GM12873 (cell line): ENCODE measurements around the gene DDX49.

ENCODE experiments used
- TF ChIP-seq, protein P1 (sequence below): IDR thresholded peaks from 2 replicates; pipeline ENCODE4 v1.5.1; 2012; ENCODE audit warnings: low read depth, mild to moderate bottlenecking, moderate library complexity, low read length, control low read depth; ENCODE audit not compliant: insufficient read depth; ENCODE audit errors: missing control alignments

Gene DDX49

GRCh38 chr19:18903156-18904037 is 16.1 kb upstream of the DDX49 start:
- TF ChIP-seq, protein P1, sequence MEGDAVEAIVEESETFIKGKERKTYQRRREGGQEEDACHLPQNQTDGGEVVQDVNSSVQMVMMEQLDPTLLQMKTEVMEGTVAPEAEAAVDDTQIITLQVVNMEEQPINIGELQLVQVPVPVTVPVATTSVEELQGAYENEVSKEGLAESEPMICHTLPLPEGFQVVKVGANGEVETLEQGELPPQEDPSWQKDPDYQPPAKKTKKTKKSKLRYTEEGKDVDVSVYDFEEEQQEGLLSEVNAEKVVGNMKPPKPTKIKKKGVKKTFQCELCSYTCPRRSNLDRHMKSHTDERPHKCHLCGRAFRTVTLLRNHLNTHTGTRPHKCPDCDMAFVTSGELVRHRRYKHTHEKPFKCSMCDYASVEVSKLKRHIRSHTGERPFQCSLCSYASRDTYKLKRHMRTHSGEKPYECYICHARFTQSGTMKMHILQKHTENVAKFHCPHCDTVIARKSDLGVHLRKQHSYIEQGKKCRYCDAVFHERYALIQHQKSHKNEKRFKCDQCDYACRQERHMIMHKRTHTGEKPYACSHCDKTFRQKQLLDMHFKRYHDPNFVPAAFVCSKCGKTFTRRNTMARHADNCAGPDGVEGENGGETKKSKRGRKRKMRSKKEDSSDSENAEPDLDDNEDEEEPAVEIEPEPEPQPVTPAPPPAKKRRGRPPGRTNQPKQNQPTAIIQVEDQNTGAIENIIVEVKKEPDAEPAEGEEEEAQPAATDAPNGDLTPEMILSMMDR = no peak

GRCh38 chr19:18904334-18905057 is 15.0 kb upstream of the DDX49 start:
- TF ChIP-seq, protein P1 = no peak

- TF ChIP-seq, protein P1 = no peak
These were observed 14.5 kb upstream of the DDX49 start for GRCh38 chr19:18905058-18905456.

- TF ChIP-seq, protein P1 = no peak
These were observed 13.8 kb upstream of the DDX49 start for GRCh38 chr19:18905513-18906236.

- TF ChIP-seq, protein P1 = no peak
These were observed 12.7 kb upstream of the DDX49 start for GRCh38 chr19:18906605-18907519.

DNA sequence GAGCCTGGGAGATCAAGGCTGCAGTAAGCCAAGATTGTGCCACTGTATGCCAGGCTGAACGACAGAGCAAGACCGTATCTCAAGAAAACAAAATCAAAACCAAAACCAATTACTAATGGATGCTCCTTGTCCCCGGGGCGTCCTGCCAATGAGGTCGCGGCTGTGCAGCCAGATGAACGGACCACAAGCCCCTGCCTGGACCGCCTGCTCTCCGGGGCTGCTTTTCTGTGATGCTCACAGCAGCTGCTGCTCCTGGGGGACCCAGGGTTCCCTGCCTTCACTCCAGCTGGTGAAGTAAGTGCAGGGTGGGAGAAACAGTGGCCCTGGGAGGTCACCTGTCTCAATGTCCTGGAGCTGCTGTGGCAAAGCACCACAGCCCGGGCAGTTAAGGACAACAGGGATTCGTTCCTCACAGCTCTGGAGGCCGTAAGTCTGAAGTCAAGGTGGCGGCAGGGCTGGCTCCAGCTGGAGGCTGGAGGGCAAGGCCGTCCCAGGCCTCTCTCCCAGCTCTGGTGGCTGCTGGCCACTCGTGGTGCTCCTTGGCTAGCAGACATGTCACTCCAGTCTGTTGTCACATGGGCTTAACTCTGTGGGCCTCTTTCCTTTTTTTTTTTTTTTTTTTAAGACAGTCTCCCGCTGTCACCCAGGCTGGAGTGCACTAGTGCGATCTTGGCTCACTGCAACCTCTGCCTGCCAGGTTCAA is 10.4 kb upstream of the DDX49 start:
- TF ChIP-seq, protein P1 = no peak
